HG03175 (cell line): ENCODE data around the gene NF2.
"Not testable (repeated sequence)": the region's sequence is repeated elsewhere in the genome, so short reads cannot be mapped to it uniquely, and the experiment has no call there.

Experiments used
- ATAC-seq: cut with Tn5 transposase; IDR thresholded peaks from one replicate; pipeline ENCODE4 v1.9.1; 2021; ENCODE audit warnings: mild to moderate bottlenecking, moderate library complexity; ENCODE audit not compliant: unreplicated experiment

NF2 gene

GRCh38 chr22:29603358-29604075 is at the start of gene NF2:
Gene NF2, plus strand, starts transcription at chr22:29603633. Its CDS starts 366 bp downstream, at chr22:29603999.
- peak; percentile 97 for ATAC-seq

GRCh38 chr22:29555065-29555644 is 48.3 kb upstream of the NF2 start:
- ATAC-seq = no peak

DNA sequence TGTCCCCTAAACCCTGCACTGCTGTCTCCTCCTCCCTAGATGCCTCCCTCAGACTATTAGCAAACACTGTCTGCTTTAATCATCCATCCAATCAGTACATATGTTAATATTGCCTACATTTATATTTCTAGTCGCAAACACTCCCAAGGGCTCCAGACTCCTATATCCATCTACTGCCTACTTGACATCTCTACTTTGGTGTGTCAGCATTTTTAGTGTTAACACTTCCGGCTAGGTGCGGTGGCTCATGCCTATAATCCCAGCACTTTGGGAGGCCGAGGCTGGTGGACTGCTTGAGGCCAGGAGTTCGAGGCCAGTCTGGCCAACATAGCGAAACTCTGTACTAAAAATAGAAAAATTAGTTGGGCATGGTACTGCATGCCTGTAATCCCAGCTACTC is 44.4 kb upstream of the NF2 start:
- no peak for ATAC-seq

DNA sequence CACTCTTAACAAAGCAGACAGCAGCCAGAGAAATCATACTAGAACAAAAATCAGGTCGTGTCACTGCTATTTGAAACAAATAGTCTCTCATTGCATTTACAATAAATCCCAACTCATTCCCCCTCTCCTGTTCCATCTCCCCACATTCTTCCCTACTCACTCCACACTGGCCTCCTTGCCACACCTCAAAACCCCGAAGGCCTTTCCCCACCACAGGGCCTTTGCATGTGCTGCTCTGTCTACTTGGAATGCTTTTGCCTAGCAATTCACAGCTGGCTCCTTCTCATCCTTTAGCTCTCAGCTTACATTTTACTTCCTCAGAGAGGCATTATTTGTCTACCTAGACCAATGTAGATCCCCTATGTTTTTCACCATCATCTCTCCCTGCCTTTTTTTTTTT is 43.6 kb upstream of the NF2 start:
- ATAC-seq = no peak

GRCh38 chr22:29563652-29564460 is 39.6 kb upstream of the NF2 start:
- no peak for ATAC-seq

GRCh38 chr22:29566513-29566912 is 36.9 kb upstream of the NF2 start:
- ATAC-seq = not testable (repeated sequence)

GRCh38 chr22:29567338-29567737 is 36.1 kb upstream of the NF2 start:
- ATAC-seq = no peak

DNA sequence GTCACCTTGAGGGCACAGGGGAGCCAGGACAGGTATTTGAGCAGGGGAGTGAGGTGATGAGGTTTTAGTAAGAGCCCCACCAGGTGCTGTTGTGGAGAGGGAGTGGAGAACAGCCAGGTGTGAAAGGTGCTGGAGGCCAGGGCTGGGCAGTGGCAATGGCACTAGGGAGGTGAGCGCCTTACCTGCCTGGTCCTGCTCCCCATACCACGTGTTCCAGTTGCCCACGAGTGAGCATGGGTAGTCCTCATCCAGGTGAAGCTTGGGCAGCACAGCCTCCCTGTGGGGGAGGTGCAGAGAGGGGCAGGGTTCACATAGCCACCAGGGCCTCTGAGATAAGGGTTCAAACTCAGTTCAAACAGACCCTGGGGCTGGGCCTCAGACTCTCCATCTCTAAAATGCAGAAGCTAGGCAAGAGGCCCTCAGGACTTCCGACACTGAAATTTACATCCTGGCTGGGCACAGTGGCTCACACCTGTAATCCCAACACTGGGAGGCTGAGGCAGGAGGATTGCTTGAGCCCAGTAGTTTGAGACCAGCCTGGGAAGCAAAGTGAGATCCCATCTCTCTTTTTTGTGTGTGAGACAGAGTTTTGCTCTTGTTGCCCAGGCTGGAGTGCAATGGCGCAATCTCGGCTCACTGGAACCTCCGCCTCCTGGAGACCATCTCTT is 34.3 kb upstream of the NF2 start:
- no peak for ATAC-seq

- no peak for ATAC-seq
Measured at GRCh38 chr22:29570456-29570855, 33.0 kb upstream of the NF2 start.

GRCh38 chr22:29570912-29571549 is 32.4 kb upstream of the NF2 start:
- no peak for ATAC-seq

DNA sequence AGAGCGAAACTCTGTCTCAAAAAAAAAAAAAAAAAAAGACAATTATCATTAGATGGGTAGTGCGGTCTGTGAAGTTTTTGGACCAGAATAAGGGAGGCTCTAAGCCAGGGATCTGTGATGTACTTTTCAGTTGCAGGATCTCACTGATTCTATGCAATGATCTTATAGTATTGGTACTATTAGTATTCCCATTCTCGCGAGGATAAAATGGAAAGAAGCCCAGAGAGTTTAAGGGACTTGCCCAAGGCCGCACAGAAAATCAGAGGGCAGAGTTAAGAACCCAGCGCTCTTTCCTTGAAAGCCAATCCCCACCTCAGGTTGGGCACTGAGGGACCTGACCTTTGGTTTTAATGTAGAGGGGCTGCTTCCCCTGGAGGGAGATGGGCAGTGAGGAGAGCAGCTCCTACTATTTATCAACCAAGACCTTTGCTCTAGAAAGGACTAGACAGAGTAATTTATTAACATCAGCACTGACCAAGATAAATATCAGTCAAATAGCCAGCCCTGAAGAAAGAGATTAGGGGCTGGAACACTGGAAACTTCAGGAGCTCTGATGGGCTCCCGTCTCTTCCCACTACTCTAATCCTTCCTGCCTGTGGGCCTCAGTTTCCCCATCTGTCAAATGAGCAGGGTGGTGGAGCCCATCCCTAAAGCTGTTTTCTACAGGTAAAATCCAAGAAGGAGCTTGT is 28.5 kb upstream of the NF2 start:
- no peak for ATAC-seq

DNA sequence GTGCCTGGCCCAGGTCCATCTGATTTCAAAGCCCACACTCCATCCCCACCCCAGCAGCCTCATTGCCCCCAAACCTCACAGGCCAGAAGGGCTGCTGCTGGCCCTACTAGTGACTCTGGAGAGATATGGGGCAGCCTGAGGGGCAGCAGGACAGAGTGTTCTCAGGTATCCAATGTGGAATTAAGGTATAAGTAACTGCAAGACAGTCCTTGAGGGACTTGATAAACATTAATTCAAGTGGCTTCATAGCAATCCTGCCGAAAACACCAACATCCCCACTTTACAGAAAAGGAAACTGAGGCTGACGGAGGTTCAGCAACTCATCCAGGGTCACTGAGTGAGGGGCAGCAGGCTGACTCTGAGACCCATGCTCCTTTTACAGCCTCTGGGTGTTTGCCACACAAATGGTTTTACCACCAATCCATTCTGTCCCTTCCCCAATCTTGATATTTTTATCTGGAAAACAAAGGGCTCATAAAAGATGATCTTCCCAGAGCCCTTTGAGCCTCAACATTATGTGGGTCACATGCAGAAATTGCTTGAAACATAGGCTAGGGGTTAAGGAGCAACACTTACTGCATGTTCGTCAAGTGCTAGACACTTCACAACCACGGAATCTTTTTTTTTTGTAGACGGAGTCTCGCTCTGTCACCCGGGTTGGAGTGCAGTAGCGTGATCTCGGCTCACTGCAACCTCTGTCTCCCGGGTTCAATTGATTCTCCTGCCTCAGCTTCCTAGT is 24.8 kb upstream of the NF2 start:
- ATAC-seq = no peak

DNA sequence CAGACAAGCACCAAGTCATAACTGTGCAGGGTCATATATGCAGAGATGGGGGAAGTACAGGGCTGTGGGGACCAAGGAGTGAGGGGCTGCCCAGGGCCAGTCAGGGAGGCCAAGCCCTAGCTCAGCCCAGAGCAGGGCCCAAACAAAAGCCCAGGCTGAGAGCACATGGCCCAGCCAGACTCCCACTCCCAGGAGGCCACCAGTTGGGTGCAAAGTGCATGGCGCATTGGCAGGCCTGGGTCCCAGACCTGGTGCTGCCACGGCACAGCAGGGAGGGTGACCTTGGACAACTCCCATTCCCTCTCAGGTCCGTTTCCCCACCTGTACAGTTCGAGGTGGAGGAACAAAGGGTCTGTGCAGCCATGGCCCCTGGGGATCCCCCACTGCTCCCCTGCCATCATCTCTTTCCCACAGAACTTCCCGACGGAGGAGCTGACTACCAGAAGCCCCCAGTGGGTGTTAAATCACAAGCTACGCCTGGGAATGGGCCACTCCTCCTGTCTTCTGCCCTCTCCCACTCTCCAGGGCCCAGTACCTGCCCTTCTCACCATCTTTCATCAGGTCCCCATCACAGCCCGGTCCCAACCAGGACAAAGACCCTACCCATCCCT is 23.1 kb upstream of the NF2 start:
- no peak for ATAC-seq

- no peak for ATAC-seq
Measured at GRCh38 chr22:29581799-29582198, 21.6 kb upstream of the NF2 start.

GRCh38 chr22:29584975-29585374 is 18.5 kb upstream of the NF2 start:
- no peak for ATAC-seq

DNA sequence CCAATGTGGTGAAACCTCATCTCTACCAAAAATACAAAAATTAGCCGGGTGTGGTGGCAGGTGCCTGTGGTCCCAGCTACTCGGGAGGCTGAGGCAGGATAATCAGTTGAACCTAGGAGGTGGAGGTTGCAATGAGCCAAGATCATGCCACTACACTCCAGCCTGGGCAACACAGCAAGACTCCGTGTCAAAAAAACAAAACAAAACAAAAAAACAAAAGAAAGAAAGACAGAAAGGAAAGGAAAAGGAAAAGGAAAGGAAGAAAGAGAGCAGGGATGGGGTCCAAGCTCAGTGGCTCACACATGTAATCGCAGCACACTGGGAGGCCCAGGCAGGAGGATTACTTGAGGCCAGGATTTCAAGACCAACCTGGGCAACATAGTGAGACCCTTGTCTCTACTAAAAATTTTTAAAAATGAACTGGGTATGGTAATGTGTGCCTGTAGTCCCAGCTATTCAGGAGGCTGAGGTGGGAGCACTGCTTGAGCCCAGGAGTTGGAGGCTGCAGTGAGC is 17.2 kb upstream of the NF2 start:
- not testable (repeated sequence) for ATAC-seq

DNA sequence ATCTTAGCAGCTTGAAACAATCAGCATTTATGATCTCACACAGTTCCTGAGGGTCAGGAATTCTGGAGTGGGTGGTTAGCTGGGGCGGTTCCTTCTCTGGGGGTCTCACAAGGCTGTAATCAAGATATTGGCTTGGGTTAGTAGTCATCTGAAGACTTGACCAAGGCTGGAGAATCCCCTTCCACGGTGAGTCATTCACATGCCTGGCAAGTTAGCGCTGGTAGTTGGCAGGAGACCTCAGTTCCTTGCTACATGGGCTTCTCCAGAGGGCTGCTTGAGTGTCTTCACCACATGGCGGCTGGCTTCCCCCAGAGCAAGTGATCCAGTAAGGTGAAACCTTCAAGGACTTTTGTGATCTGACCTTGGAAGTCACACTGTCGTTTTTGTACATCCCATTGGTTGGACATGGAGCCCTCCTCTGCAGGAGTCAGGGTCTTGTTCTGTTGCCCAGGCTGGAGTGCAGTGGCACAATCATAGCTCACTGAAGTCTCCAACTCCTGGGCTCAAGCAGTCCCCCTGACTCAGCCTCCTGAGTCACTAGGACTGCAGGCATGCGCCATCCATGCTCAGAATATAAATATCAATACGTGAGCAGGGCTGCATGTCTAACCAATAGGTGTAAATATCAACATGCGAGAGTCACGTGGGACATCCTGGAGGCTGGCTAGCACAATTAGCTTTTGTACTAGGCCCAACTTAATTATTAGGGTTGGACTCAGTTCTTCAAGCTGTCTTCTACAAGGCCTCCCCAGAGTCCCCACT is 15.3 kb upstream of the NF2 start:
- ATAC-seq = no peak

GRCh38 chr22:29593923-29594322 is 9.5 kb upstream of the NF2 start:
- ATAC-seq = no peak
